IMR-90 (cell line): ENCODE measurements around the gene SVIL. TPM values are rescaled to one million over a fixed set of nuclear protein-coding genes. Genes with fewer than 3 reads are reported as not detected.
A peak's percentile ranks its signal among the peaks of the same experiment; 100 is the strongest.

Source experiments
- ATAC-seq: fragments of 200-7000 bp; cut with Tn5 transposase; 2 replicates; pipeline ENCODE4 v1.9.1; 2020; ENCODE audit warnings: low read depth, mild to moderate bottlenecking, moderate library complexity
- BruUV-seq: library from RNA; stranded (reverse); fragments of 400-500 nt; replicated peaks from 2 replicates; lab custom pipeline; 2021; lab: Mats Ljungman, UMichigan
- CTCF ChIA-PET: fragments of 300-600 bp; formaldehyde crosslinking; extraction: SDS; loops from one replicate; lab custom pipeline; 2021; ENCODE audit warnings: antibody characterized with exemption; lab: Yijun Ruan, JAX
- POLR2A ChIA-PET: fragments of 300-600 bp; sonication (Branson Sonifier 250); formaldehyde crosslinking; loops from one replicate; lab custom pipeline; 2022; ENCODE audit warnings: antibody characterized with exemption; ENCODE audit not compliant: unreplicated experiment; lab: Charles Lee
- DNase-seq: peaks from one replicate; pipeline ENCODE4 v3.0.0; 2013
- H2AFZ ChIP-seq: replicated peaks from 2 replicates; pipeline ENCODE3; 2013; ENCODE audit warnings: low read length, mild to moderate bottlenecking; ENCODE audit not compliant: poor library complexity
- H2AK5ac ChIP-seq: 2 replicates; pipeline ENCODE4 v1.6.1; 2013; ENCODE audit warnings: low read depth, low read length, inconsistent platforms
- H2AK9ac ChIP-seq: replicated peaks from 2 replicates; pipeline ENCODE3; 2013; ENCODE audit warnings: mild to moderate bottlenecking, low read depth, low read length, moderate library complexity; ENCODE audit not compliant: poor library complexity
- H2BK120ac ChIP-seq: 2 replicates; pipeline ENCODE4 v1.6.1; 2013; ENCODE audit warnings: low read depth, low read length, inconsistent platforms
- H2BK15ac ChIP-seq: 3 replicates; pipeline ENCODE4 v1.6.1; 2013; ENCODE audit warnings: low read depth, low read length, inconsistent platforms
- H2BK20ac ChIP-seq: 2 replicates; pipeline ENCODE4 v1.6.1; 2013; ENCODE audit warnings: low read depth, mild to moderate bottlenecking, inconsistent platforms, low read length, moderate library complexity
- H2BK5ac ChIP-seq: 2 replicates; pipeline ENCODE4 v1.6.1; 2013; ENCODE audit warnings: mild to moderate bottlenecking, low read depth, low read length, inconsistent platforms; ENCODE audit not compliant: poor library complexity, severe bottlenecking
- H3K14ac ChIP-seq: replicated peaks from 2 replicates; pipeline ENCODE4 v1.6.1; 2013; ENCODE audit warnings: low read depth, low read length, inconsistent platforms
- H3K18ac ChIP-seq: 2 replicates; pipeline ENCODE4 v1.6.1; 2013; ENCODE audit warnings: low read depth, low read length, control low read depth
- H3K23ac ChIP-seq: 2 replicates; pipeline ENCODE4 v1.6.1; 2013; ENCODE audit warnings: low read depth, low read length, inconsistent platforms
- H3K27ac ChIP-seq: 2 replicates; pipeline ENCODE4 v1.5.1; 2013; ENCODE audit warnings: mild to moderate bottlenecking, control low read depth, low read length; ENCODE audit not compliant: insufficient read depth
- H3K27me3 ChIP-seq: 2 replicates; pipeline ENCODE4 v1.6.1; 2013; ENCODE audit warnings: low read length; ENCODE audit not compliant: control insufficient read depth, insufficient read depth
- H3K36me3 ChIP-seq: 2 replicates; pipeline ENCODE4 v1.6.1; 2013; ENCODE audit warnings: low read length, mixed read lengths; ENCODE audit not compliant: control insufficient read depth, insufficient read depth
- H3K4ac ChIP-seq: 2 replicates; pipeline ENCODE4 v1.6.1; 2013; ENCODE audit warnings: low read depth, low read length, inconsistent platforms
- H3K4me1 ChIP-seq: 2 replicates; pipeline ENCODE4 v1.6.1; 2013; ENCODE audit warnings: low read length, mixed read lengths; ENCODE audit not compliant: control insufficient read depth, insufficient read depth
- H3K4me2 ChIP-seq: 2 replicates; pipeline ENCODE4 v1.6.1; 2013; ENCODE audit warnings: low read depth, mild to moderate bottlenecking, control low read depth, low read length, moderate library complexity
- H3K4me3 ChIP-seq: 2 replicates; pipeline ENCODE4 v1.5.1; 2013; ENCODE audit warnings: low read depth, mild to moderate bottlenecking, control low read depth, low read length, moderate library complexity; ENCODE audit not compliant: insufficient read depth
- H3K56ac ChIP-seq: 2 replicates; pipeline ENCODE4 v1.6.1; 2013; ENCODE audit warnings: low read length, inconsistent platforms; ENCODE audit not compliant: insufficient read depth; ENCODE audit errors: extremely low read depth
- H3K79me1 ChIP-seq, 2 experiments: 2 replicates each; pipeline ENCODE4 v1.6.1; 2013; ENCODE audit warnings: low read length in 2 of 2, inconsistent platforms in 1 of 2, low read depth in 1 of 2
- H3K9ac ChIP-seq: 2 replicates; pipeline ENCODE4 v1.6.1; 2013; ENCODE audit warnings: low read depth, low read length, control low read depth
- H3K9me1 ChIP-seq: 2 replicates; pipeline ENCODE4 v1.6.1; 2013; ENCODE audit warnings: low read length, inconsistent platforms; ENCODE audit not compliant: insufficient read depth
- H3K9me3 ChIP-seq: 2 replicates; pipeline ENCODE4 v1.6.1; 2013; ENCODE audit warnings: low read length; ENCODE audit not compliant: control insufficient read depth, insufficient read depth
- H4K20me1 ChIP-seq: 2 replicates; pipeline ENCODE4 v1.6.1; 2013; ENCODE audit warnings: low read length, inconsistent platforms; ENCODE audit not compliant: insufficient read depth
- H4K5ac ChIP-seq: 2 replicates; pipeline ENCODE4 v1.6.1; 2013; ENCODE audit warnings: mild to moderate bottlenecking, low read depth, low read length, control low read depth
- H4K8ac ChIP-seq, 2 experiments: 2 replicates each; pipeline ENCODE4 v1.6.1; 2013; ENCODE audit warnings: low read depth in 2 of 2, low read length in 2 of 2, control low read depth in 1 of 2, inconsistent platforms in 1 of 2
- H4K91ac ChIP-seq: 2 replicates; pipeline ENCODE4 v1.6.1; 2013; ENCODE audit warnings: low read depth, low read length, inconsistent platforms; ENCODE audit not compliant: insufficient read depth
- FOS ChIP-seq: fragments of 150-350 bp; IDR thresholded peaks from 2 replicates; pipeline ENCODE4 v1.6.1; 2016; ENCODE audit warnings: low read depth, low read length
- MAZ ChIP-seq: IDR thresholded peaks from 2 replicates; pipeline ENCODE4 v1.6.1; 2012; ENCODE audit warnings: low read depth, mild to moderate bottlenecking, low read length, improper control_type of control experiment, moderate library complexity, borderline replicate concordance
- MXI1 ChIP-seq: IDR thresholded peaks from 2 replicates; pipeline ENCODE4 v1.6.1; 2012; ENCODE audit warnings: low read depth, mild to moderate bottlenecking, low read length, moderate library complexity, borderline replicate concordance
- POLR2A ChIP-seq: IDR thresholded peaks from 2 replicates; pipeline ENCODE4 v1.6.1; 2012; ENCODE audit warnings: mild to moderate bottlenecking, low read depth, low read length
- RAD21 ChIP-seq: IDR thresholded peaks from 2 replicates; pipeline ENCODE4 v1.6.1; 2012; ENCODE audit warnings: low read length, improper control_type of control experiment
- WGBS, 2 experiments: methylation state at CpG; one replicate each; pipeline versions ENCODE4 v1.1.5 to v1.1.7; 2013; ENCODE audit warnings: missing lambda C conversion rate in 2 of 2; ENCODE audit not compliant: insufficient read length in 1 of 2; ENCODE audit errors: extremely low coverage in 2 of 2; 5-methylcytosine and 5-hydroxymethylcytosine counted together
- dilution Hi-C: fragments of 300-500 bp; cut with HindIII; formaldehyde crosslinking; loops from one replicate; pipeline ENCODE4 v1.14.3; 2018; ENCODE audit warnings: low sequenced_read_pairs; ENCODE audit not compliant: unreplicated experiment
- in situ Hi-C: fragments of 300-500 bp; cut with MboI; formaldehyde crosslinking; loops from 3 replicates; pipeline ENCODE4 v1.14.3; 2019; ENCODE audit warnings: low sequenced_read_pairs, inconsistent platforms, mixed read lengths
- intact Hi-C: fragments of 100-400 bp; cut with micrococcal nuclease; formaldehyde crosslinking; loops from 2 replicates; pipeline ENCODE4 v1.10.0; 2022
- polyA plus RNA-seq, 3 experiments: library from polyadenylated mRNA; depleted of rRNA; stranded (reverse); fragments of >200 nt; gene quantifications; 2 replicates each; pipeline ENCODE4 v1.2.3, GENCODE V29; 2012; ENCODE audit warnings: low replicate concordance in 1 of 3
- total RNA-seq: library from RNA; depleted of rRNA; stranded (reverse); fragments of >200 nt; gene quantifications from 2 replicates; pipeline ENCODE4 v1.2.3, GENCODE V29; 2012

SVIL gene
- total and polyA plus RNA-seq, 2 of the 4 experiments (the other 2 are of a cell fraction): 11.5 to 11.6 TPM

GRCh38 chr10:29499993-29500537, 134.7 kb downstream of the SVIL start:
- CTCF ChIA-PET: no interaction called here
- Histone ChIP-seq H3K4ac (no peak overlapping the region), H3K4me1 (peaks cover 4% of the 10 kb centered on the region), H3K14ac (no peak overlapping the region), H3K23ac (no peak overlapping the region), H3K4me3 (no peak overlapping the region), H3K9me1 (peaks cover 3% of the 10 kb centered on the region; the same call in 1 of the 2 replicates), H3K27me3 (no peaks in the 10 kb centered on the region), H4K91ac (no peak overlapping the region), H2AK5ac (0 out of 2 replicates have a peak overlapping the region, but pooled peaks have one; percentile 19), H3K9me3 (no peaks in the 10 kb centered on the region), H3K18ac (no peak overlapping the region), H4K20me1 (no peaks in the 10 kb centered on the region; the same call in 1 of the 2 replicates), H2BK5ac (no peak overlapping the region), H3K79me1 (peaks cover 0 to 11% of the 10 kb centered on the region in 2 experiments; a peak in 2 of 4 replicates), H3K36me3 (peaks cover 7% of the 10 kb centered on the region), H2BK15ac (no peak overlapping the region), H2BK120ac (no peak overlapping the region), H2AFZ (no peak overlapping the region), H2BK20ac (no peak overlapping the region), H3K4me2 (no peak overlapping the region), H3K9ac (no peak overlapping the region), H2AK9ac (peak overlapping the region; percentile 13), H3K27ac (no peak overlapping the region), H4K8ac (no peak overlapping the region), H4K5ac (no peak overlapping the region), H3K56ac (no peak overlapping the region)
- no peak for TF ChIP-seq POLR2A
- no peak for TF ChIP-seq FOS
- no peak for TF ChIP-seq RAD21
- TF ChIP-seq MXI1: no peak
- TF ChIP-seq MAZ: no peak
- in situ Hi-C loops (loop anchor here (5.0 kb wide), 1 partner anchor 1187 kb away; no protein-coding TSS in a partner anchor), intact Hi-C loops (no loop called here), dilution Hi-C loops (no loop called here)
- POLR2A ChIA-PET: no interaction called here
- DNase-seq: no peak
- ATAC-seq: no peak
- no TSS peak for BruUV-seq
- WGBS, 2 experiments: 92% methylated on average over 2 of the region's 13 CpGs; no CpG with 5 or more reads in 1 of the 2 experiments
